Dermis blood vessel endothelial cell (primary cell): ENCODE measurements around the gene OTUB1. TPM values are rescaled to one million over a fixed set of nuclear protein-coding genes. Genes with fewer than 3 reads are reported as not detected.

Source experiments
- DNase-seq: peaks from one replicate; pipeline ENCODE4 v3.0.0; 2010
- total RNA-seq: library from RNA; depleted of rRNA; stranded (reverse); fragments of >200 nt; gene quantifications from 2 replicates; pipeline ENCODE4 v1.2.3, GENCODE V29; 2014

OTUB1 gene
- total RNA-seq, 1 donor from 2014 or later = 57.7 TPM

DNA sequence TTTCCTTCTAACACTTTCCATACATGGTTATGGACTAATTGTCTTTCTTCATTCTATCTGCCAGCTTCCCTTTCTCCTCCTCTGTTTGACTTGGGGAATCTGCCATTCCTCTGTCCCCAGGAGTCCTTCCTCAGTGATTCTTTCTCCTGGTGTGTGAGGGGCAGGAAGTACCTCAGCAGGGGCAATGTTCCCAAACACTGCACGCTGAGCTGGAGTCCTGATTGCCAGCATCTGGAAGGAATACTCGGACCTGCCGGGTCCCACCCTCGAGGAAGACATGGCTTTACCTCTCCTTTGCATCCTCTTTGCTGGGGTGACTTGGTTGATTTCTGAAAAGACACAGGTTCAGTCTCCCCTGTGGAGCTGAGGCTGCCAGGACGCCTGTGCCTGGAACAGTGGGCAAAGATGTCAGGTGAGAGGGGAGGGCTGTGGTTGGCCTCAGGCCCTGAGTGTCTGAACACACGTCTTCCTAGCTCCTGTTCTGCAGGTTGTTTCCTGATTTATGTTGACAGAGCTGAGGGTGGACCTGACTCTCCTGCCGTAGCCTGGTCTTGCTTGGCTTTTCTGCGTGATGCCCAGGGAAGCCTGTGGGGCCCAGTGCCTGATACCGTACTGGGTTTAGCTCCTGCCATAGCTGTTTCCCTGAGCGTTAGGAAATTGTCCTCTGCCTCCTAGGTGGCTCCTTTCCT lies 7.5 kb upstream of the OTUB1 start:
- DNase-seq = no peak

DNA sequence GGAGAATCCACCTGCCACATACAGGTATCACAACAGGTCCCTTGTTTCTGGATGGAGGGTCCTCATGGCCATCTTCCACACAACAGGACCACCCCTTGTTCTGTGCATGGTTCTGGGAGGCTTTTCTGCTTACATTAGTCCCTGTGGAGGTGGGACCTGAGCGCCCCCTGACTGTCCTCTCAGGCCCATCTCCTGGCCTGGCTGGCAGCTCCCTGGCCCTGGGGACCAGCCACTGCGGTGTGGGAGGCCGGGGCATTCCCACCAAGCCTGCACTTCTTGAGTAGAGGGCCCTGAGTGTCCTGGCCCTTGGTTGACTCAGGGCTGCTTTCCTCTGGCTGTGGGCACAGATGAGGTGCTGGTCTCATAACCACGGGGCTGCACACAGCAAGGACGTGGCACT lies 6.8 kb upstream of the OTUB1 start:
- no peak for DNase-seq

DNA sequence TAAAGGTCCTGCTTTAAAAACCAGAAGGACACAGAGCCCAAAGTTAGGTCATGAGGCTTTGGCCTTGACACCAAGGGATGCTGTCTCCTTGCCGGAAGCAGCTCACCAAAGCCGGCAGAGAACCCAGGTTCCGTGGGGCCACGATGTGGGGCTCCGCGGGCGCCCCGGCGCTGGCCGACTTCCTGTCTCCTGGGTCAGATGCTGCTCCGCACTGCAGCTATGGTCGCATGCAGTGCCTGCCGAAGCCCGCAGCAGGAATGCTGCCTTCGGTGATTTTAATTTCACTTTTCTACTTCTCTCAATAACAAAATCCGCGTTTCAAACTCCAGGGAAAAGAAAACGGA lies 454 bp upstream of the OTUB1 start:
- no peak for DNase-seq

DNA sequence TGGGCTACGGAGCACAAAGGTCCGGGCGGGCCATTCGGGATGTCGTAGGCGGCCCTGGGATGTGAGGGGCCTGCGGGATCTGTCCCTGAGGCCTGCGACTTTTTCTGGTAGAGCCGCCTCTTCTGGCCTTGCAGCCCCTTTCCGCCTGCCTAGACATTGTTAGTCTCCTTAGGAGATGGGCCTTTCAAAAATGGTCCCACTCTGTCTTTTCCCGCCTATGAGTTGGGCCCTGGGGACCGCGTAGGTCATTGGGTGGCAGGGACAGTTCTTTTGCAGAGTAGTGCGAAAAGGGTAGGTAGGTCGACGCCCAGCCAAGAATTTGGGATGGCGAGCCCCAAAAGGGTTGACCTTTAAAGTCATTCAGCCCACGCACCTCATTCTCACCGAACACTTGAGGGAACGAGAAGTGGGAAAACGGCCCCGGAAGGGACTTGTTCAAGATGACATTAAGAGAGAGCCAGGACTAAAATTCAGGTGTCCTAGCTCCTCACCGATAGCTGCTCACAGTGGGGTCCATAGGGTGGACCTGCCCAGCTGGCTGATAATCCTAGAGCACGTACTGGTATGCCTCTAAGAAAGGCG lies 785 bp downstream of the OTUB1 start:
- DNase-seq = no peak

DNA sequence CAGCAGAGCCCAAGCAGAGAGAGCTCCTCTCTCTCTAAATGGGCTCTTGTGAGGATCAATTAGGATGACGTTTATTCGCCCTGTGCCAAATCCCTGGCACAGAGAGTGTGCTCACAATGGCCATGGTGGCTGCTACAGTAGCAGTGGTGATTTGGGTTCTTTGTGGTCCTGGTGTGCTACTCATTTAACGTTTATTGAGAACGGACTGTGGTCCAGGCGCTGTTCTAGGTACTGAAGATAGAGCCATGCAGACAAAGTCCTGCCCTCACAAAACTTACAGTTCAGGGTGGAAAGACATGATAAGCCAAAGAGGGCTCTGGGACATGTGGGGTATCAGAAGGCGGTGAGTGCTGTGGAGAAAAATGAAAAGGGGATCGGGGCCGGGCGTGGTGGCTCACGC lies 5.3 kb downstream of the OTUB1 start:
- no peak for DNase-seq

DNA sequence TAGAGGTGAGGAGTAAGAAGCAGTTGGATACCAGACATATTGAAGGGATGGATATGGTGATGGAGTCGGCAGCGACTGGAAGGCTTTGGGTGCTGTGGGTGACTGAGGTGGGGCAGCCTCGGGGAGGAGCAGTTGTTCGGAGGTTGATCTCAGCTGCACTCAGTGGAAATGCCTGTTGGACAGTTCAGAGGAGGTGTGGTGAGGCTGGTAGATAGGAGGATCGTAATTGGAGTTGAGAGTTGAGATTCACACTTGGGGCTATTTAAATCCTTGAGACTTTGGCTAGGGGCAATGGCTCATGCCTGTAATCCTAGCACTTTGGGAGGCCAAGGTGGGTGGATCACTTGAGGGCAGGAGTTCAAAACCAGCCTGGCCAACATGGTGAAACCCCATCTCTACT lies 6.9 kb downstream of the OTUB1 start:
- no peak for DNase-seq

DNA sequence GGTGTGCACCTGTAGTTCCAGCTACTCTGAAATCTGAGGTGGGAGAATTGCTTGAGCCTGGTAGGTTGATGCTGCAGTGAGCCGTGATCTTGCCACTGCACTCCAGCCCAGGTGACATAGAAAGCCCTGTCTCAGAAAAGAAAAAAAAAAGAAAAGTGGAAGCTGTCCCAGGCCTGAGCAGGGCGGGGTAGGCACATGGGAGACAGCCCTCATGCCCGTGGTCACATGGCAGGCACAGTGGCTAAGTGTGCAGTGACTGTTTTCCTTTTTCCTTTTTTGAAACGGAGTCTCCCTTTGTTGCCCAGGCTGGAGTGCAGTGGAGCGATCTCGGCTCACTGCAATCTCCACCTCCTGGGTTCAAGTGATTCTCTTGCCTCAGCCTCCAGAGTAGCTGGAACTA lies 7.8 kb downstream of the OTUB1 start:
- DNase-seq = no peak

DNA sequence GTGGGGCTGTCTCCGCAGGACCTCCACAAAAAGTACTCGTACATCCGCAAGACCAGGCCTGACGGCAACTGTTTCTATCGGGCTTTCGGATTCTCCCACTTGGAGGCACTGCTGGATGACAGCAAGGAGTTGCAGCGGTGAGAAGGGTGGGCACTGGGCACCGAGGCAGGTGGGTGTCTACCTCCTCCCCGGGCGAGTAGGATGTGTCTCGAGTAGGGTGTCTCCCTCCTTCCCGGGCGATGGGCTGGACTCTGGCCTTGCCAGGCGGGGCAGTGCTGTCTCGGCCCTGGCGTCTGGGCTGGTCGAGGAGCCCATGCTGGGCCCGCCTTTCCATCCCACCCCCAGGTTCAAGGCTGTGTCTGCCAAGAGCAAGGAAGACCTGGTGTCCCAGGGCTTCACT lies 10.3 kb downstream of the OTUB1 start:
- DNase-seq = no peak

DNA sequence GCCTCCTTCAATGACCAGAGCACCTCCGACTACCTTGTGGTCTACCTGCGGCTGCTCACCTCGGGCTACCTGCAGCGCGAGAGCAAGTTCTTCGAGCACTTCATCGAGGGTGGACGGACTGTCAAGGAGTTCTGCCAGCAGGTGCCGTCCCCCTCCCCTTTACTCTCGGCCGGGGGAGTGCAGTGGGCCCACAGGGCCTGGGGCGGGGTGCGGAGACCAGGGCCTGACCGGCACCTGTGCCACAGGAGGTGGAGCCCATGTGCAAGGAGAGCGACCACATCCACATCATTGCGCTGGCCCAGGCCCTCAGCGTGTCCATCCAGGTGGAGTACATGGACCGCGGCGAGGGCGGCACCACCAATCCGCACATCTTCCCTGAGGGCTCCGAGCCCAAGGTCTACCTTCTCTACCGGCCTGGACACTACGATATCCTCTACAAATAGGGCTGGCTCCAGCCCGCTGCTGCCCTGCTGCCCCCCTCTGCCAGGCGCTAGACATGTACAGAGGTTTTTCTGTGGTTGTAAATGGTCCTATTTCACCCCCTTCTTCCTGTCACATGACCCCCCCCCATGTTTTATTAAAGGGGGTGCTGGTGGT lies 11.0 kb downstream of the OTUB1 start:
- no peak for DNase-seq

DNA sequence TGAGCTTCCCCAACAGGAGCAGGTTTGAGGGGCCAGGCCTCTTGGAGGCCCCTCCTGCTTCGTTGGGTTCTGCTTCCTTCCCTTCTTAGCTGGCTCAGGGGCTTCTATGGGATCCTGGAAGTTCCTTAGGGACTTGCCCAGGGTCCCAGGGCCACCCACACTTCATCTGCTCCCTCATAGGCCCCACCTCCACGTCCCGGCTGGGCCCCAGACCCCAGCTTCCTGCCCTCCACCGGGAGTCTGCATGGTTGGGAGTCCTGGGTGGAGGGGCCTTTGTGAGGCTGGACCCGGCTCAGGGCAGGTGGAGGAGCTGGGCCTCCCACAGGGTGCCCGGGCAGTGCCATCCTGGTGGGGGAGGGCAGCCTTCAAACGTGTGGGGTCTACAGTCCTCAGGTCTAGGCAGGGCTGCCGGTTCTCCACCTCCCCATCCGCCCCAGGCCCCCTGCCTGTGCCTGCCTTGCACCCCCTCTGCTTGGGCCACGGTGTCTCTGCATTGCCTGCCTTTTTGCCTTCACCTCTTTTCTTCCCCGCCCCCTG lies 11.6 kb downstream of the OTUB1 start:
- no peak for DNase-seq

DNA sequence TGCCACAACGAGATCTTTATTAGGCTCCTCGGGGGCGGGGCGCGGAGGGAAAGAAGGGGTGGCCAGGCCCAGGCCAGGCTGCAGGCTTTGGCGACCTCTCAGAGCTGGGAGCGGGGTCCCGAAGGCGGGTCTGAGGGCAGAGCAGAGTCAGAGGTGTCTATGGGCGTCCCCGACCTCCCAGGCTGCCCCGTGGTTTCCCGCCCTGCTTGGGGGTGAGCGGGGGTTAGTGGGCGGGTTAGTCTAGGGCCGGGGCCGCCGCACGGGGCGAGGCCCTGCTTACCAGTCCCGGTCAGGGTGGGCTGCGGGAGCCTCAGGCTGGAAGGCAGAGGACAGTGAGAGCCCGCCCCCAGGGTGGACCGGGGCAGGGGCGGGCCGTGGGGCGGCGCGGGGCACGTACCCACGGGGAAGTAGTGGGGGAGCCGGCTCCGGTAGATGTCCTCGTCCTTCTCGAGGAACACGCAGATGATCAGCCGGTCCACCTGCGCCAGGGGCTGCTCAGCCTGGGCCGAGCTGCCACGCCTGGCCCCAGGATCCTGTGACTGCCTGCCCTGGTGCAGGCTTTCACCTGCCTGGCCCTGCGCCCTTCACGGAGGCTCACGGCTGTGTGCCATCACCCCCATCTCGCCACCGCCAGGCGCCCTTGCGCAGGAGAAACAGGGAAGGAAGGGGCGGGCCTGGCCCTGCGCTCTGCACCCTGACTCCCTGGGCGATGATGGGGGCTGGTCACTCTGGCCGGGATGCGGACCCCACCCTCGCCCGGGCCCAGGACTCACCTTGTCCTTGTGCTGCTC lies 12.5 kb downstream of the OTUB1 start:
- no peak for DNase-seq

DNA sequence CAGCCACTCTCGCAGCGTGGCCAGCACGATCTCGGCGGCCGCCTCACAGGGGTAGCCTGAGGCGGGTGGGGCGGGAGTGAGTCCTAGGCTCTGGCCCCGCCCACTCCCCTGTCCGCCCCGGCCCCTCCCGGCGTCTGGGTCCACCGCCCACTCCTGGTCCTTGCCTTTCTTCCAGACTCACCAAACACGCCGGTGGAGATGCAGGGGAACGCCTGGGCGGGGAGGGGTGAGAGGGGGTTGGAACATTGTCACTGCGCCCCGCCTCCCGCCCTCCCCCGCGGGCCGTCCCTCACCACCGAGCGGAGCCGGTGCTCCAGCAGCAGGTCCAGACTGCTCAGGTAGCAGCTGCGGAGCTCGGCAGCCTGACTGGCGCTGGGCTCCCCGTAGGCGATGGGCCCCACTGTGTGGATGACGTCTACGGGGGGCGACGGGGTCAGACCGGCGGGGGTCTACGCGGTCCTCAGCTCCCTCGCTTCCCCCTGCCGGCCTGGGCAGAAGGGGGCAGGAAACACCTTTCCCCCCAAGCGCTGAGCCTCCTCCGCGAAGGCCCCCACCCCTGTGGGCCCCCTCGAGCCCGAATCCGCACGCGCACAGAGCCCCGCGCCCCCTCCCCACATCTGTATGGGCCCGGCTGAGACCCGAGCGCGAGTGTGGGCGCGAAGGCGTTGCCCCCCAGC lies 13.2 kb downstream of the OTUB1 start:
- peak; percentile 35 for DNase-seq

DNA sequence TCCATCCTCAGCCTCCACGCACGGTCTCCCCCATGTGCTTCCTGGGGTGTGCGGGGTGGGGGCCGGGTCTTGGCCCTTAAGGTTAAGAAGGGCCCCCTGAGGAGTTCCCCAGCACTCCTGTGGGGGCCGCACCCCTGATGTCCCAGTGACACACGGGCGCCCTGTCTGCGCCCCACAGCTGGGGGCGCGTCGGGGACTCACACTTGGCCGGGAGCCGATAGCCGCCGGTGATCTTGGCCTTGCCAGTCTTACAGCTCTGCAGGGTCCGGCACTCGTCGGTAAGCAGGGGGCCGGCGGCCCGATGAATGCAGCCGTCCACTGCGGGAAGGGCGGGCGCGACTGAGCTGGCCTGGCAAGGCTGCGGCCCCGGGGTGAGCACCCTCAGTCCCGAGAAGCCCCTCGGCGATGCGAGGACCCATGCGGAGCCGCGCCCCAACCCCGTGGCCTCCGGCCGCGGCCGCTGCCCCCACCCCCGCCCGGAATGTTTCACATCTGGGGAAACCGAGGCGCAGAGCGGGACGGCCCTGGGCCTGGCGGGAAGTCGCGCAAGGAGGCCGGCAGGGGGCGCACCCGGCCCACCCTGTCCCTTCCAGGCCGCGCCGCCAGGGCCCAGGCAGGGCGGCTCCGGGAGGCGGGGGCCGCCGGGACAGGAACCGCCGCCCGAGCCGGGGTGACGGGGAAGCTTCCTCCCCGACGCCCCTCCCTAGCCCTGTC lies 13.9 kb downstream of the OTUB1 start:
- DNase-seq = peak; percentile 83

DNA sequence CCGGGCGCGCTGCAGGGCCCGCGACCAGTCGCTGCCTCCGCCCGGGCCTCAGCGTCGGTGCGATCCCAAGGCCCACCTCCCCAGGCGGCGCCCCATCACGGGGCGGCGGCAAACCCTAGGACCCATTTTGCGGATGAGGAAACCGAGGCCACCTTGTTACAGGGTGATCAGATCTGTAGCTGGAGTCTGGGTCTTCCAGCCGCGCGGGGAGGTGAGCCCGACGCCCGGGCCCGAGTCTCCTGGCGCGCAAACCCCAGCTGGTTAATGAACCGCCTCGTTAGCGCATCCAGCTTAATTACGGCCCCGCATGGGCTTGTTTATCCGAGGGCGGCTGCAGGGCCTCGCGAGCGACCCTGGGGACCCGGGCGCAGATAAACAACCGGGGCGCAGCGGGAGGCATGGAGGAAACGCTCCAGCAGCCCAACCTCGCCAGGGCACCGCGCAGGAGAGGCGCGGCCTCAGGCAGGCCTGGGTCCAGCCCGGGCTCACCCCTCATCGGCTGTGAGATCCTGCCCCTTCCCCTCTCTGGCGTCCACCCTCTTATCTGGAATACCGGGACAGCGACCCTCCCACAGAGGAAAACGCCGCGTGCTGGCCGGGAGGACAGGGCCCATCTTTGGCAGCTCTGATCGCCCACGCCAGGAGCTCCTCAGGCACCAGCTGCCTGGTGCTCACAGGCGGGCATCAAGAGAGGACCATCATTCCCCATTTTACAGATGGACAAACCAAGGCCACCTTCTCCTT lies 14.7 kb downstream of the OTUB1 start:
- no peak for DNase-seq

DNA sequence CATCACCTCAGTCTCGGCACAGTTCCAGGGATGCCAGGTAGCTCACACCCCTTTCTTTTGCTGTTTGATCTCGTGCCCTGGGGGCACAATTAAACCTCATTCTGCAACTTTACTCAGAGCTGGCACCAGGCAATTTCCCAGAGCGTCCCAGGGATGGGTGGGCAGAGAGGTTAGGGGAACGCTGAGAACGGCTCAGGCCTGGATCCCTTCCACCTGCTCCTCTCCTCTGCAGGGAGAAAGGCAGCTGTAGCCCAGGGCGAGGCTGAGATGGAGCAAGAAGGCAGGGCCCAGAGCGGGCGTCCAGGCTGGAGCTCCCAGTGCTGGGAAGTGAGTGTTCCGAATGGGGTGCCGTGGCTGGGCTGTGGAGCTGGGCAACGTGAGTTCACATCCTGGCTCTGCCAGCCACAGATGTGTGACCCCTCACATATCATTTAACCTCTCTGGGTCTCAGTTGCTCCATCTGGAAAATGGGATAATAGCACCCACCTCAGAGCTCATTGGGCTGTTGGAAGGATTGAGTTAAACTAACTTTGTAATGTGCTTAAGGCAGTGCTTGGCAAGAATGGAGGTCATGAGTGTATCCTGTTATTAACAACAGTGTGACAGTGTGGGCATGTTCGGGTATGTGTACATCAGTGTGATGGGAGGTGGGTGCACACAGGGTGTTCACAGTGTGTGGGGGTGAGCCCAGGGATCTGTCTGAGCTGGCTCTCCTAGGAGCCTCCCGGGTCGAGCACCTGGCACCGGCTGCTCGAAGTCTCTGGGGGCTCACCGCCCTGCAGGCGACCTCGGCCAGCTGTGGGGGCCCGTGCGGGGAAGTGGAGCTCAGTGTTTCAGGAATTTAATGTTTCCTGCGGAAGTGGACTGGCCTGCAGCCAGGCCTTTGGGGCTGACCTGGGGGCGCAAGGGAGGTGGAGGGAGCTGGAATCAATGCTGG lies 15.5 kb downstream of the OTUB1 start:
- peak; percentile 80 for DNase-seq

DNA sequence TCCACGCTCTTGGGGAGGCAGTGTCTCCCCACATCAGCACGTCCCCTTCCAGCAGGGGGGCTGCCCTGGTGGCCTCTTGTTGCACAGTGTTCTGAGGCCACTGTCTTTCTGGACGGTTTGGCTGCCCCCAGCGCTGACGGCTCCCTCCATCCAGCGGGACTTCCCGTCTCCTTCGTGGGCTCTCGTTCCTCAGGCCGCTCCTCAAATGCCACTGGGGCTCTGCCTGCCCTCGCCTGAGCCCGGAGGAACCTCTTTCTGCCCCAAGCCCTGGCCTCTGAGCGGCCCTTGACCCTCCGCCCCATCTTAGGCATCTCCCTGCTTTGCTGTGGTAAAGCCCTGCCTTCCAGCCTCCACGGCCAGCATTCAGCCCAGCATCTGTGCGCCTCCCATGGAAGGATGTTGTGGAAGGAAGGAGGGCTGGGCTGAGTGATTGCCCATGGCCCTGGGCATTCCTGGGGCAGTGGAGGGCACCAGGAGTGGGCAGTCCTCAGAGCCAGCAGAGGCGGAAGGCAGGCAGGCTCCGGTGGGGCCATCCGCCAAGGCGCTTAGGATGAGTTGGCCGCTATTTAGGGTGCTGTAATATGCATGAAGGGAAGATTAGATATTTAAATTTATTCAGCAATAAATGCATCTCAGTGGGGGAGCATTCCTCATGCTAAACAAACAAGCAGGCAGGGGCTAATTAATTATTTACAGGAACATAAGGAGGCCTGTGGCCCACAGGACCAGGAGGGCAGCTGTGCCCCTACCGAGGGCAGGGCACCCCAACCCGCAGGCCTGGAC lies 17.8 kb downstream of the OTUB1 start:
- peak; percentile 46 for DNase-seq

DNA sequence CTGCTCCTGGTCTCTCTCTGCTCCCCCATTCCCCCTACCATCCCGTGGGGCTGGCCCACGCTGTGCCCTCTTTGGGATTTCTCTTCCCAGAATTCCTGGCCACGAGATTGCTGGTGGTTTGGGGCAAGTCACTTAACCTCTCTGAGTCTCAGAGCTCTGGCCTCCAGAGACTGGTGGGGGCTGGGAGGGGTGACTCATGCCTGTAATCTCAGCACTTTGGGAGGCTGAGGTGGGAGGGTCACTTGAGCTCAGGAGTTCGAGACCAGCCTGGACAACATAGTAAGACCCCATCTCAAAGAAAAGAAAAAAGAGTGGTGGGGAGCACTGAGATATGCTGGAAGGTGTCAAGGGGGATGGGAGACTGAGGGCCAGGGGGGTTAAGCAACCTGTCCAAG lies 18.3 kb downstream of the OTUB1 start:
- DNase-seq = no peak

DNA sequence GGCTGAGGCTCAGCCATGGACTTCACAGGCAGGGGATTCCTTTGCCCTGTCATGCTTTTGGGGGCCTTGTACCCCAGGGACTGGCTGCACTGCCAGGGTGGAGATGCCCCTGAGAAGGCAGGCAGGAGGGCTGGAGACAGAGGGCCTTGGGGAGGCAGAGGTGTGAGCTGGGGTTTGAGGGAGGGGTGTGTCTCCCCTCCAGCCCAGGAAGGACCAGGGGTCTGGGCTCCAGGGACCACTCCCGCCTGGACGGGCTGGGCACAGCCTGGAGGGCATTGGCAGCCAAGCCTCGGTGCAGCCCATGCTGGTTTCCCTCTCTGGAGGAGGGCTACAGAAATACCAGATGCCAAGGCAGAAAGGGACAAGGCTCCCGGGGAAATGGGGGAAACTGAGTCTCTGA lies 19.5 kb downstream of the OTUB1 start:
- no peak for DNase-seq

DNA sequence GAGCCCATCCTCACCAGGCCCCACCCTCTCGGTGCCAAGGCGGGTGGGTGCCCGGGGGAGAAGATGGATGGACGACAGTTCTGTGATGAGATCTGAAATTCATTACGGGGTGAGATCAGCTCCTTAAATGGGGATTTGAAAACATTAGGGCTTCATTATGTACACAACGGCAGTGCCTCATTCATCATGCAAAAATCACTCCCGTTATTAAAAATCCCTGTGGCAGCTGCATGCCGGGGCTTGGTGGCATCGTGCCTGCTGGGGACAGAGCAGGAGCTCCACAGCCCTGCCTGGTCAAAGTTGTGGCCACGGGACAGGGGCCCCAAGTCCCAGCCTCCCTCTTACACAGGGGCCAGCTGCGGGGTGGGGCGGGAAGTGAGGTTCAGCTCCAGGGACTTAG lies 20.2 kb downstream of the OTUB1 start:
- DNase-seq = no peak
